Tibial nerve (tissue), 4 donors: ENCODE results near the gene MUC13. TPM values are rescaled to one million over a fixed set of nuclear protein-coding genes. Genes with fewer than 3 reads are reported as not detected.
A peak's percentile ranks its signal among the peaks of the same experiment; 100 is the strongest.

Source experiments
- DNase-seq, 2 donors: peaks; one replicate each; pipeline ENCODE4 v3.0.0-alpha.2; 2019; ENCODE audit warnings: low spot score in 2 of 2
- H3K27ac ChIP-seq, 4 donors: fragments of 200-600 bp; sonication (generic) in 3 of 4; one replicate each; pipeline ENCODE4 v1.5.1; 2017 to 2019; ENCODE audit warnings: mild to moderate bottlenecking in 1 of 4
- H3K27me3 ChIP-seq, 2 donors: fragments of 200-600 bp; sonication (generic) in 1 of 2; one replicate each; pipeline versions ENCODE4 v1.5.1 to v1.6.0; 2017 to 2019
- H3K36me3 ChIP-seq, 3 donors: fragments of 200-600 bp; sonication (generic); one replicate each; pipeline ENCODE4 v1.5.1; 2018 to 2019
- H3K4me1 ChIP-seq, 4 donors: fragments of 200-600 bp; sonication (generic) in 3 of 4; one replicate each; pipeline ENCODE4 v1.5.1; 2017 to 2019
- H3K4me3 ChIP-seq, 4 donors: fragments of 200-600 bp; sonication (generic) in 3 of 4; one replicate each; pipeline ENCODE4 v1.5.1; 2017 to 2019; ENCODE audit warnings: mild to moderate bottlenecking in 1 of 4, moderate library complexity in 1 of 4
- H3K9me3 ChIP-seq, 4 donors: fragments of 200-600 bp; sonication (generic) in 3 of 4; one replicate each; pipeline ENCODE4 v1.5.1; 2017 to 2019
- CTCF ChIP-seq, 5 experiments: fragments of 200-600 bp in 3 of 5; fragments of 450-650 bp in 2 of 5; sonication (generic) in 3 of 5; IDR thresholded peaks; one replicate each; pipeline ENCODE4 v1.5.1; 2016 to 2019; ENCODE audit warnings: antibody characterized with exemption in 5 of 5, mild to moderate bottlenecking in 3 of 5, moderate library complexity in 2 of 5
- EP300 ChIP-seq, 2 donors: sonication (generic); formaldehyde crosslinking; IDR thresholded peaks; one replicate each; pipeline ENCODE4 v1.6.1; 2017; ENCODE audit warnings: antibody characterized with exemption in 2 of 2, mild to moderate bottlenecking in 1 of 2
- POLR2A ChIP-seq, 2 donors: fragments of 450-650 bp; IDR thresholded peaks; one replicate each; pipeline ENCODE4 v1.6.1; 2017; ENCODE audit warnings: antibody characterized with exemption in 2 of 2, mild to moderate bottlenecking in 2 of 2, moderate library complexity in 2 of 2
- WGBS, 2 donors: methylation state at CpG; one replicate each; pipeline ENCODE4 v1.1.5; 2018; 5-methylcytosine and 5-hydroxymethylcytosine counted together
- total RNA-seq, 4 donors: library from RNA; depleted of rRNA; stranded (reverse); fragments of >200 nt; gene quantifications; one replicate each; pipeline ENCODE4 v1.1.0, GENCODE V29; 2016

The MUC13 gene
- total RNA-seq, 4 donors from 2014 or later = not detected

DNA sequence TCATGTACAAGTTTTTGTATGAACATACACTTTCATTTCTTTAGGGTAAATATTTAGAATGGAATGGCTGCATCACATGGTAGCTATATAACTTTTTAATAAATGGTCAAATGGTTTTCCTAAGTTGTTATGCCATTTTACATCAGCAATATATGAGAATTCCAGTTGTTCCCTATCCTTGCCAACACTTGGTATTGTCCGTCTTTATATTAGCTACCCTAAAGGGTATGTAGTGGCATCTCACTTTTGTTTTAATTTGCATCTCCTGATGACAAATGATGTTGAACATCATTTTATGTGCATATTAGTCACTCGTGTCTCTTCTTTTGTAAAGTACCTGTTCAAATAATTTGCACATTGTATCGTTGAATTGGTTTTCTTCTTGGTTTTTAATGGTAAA, 2.5 kb upstream of the MUC13 start:
- no peaks in the 10 kb centered on the region for H3K9me3 ChIP-seq
- no peak overlapping the region for H3K4me3 ChIP-seq
- H3K4me1 ChIP-seq = no peaks in the 10 kb centered on the region
- TF ChIP-seq POLR2A (IDR thresholded peaks at IDR 0.05) = no peak
- TF ChIP-seq EP300 (IDR thresholded peaks at IDR 0.05) = no peak
- TF ChIP-seq CTCF (IDR thresholded peaks at IDR 0.05) = no peak
- DNase-seq = no peak
- no peaks in the 10 kb centered on the region for H3K27me3 ChIP-seq
- 94 to 97% methylated on average over 3 of the region's 3 CpGs for WGBS, 2 donors
- H3K27ac ChIP-seq = no peak overlapping the region
- H3K36me3 ChIP-seq = no peaks in the 10 kb centered on the region

DNA sequence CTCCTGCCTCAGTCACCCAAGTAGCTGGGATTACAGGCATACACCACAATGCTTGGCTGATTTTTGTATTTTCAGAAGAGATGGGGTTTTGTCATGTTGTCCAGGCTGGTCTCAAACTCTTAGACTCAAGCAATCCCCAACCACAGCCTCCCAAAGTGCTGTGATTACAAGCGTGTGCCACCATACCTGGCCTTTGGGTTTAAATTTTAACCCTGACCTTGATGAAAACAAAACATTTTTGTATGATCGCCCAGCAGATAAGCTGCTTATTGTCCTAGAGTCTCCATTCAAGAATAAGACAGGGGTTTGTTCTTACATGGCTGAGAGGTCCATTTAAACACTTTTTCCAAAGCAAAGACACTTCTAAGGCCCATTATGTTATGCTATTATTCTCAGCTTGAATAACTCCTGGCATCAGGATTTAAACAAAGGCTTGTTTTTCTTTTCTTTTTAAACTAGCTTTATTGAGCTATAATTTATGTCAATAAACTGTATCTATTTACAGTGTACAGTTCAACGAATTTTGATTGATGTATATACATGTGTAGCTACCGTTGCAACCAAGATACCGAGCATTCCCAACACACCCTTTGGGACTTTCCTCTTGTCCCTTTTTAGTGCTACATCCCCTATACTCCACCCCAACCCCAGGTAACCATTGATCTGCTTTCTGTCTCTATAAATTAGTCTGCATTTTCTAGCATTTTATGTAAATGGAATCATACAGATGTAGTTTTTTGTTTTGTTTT, 1.4 kb upstream of the MUC13 start:
- no peaks in the 10 kb centered on the region for H3K9me3 ChIP-seq
- no peaks in the 10 kb centered on the region for H3K36me3 ChIP-seq
- no peak overlapping the region for H3K27ac ChIP-seq
- no peak overlapping the region for H3K4me3 ChIP-seq
- TF ChIP-seq POLR2A (IDR thresholded peaks at IDR 0.05) = no peak
- TF ChIP-seq EP300 (IDR thresholded peaks at IDR 0.05) = no peak
- TF ChIP-seq CTCF (IDR thresholded peaks at IDR 0.05) = no peak
- H3K4me1 ChIP-seq = no peaks in the 10 kb centered on the region
- H3K27me3 ChIP-seq = no peaks in the 10 kb centered on the region
- WGBS, 2 donors = 55 to 64% methylated on average over 5 of the region's 5 CpGs
- DNase-seq = no peak

DNA sequence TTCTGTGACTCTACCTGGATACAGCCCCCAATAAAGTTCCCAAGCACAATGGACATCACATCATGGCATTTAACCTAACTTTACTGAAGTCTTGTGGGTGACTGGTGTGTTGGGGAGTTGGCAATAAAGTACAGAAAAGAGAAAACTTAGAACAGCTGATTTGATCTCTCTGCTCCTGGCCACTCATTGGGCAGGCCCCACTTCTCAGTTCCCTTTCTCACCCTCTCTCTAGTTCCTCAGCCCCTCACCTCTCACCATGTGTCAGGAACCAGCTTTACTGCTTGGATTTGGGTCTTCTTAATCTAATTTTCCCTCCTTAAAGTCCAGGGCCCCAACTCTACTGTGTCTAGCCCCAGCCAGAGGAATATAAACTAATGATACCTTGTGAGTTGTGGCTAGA, 713 bp upstream of the MUC13 start:
- H3K9me3 ChIP-seq = no peaks in the 10 kb centered on the region
- no peaks in the 10 kb centered on the region for H3K36me3 ChIP-seq
- H3K27ac ChIP-seq = no peak overlapping the region
- no peaks in the 10 kb centered on the region for H3K27me3 ChIP-seq
- DNase-seq = no peak
- H3K4me1 ChIP-seq = no peaks in the 10 kb centered on the region
- TF ChIP-seq POLR2A (IDR thresholded peaks at IDR 0.05) (no peak), CTCF (IDR thresholded peaks at IDR 0.05) (no peak)
- H3K4me3 ChIP-seq = no peak overlapping the region

- Histone ChIP-seq H3K4me1 (no peaks in the 10 kb centered on the region), H3K4me3 (no peak overlapping the region), H3K27ac (no peak overlapping the region), H3K36me3 (no peaks in the 10 kb centered on the region), H3K27me3 (no peaks in the 10 kb centered on the region), H3K9me3 (no peaks in the 10 kb centered on the region)
- no peak for TF ChIP-seq POLR2A (IDR thresholded peaks at IDR 0.05)
- peak; percentile 45 to 75 (median 50) for TF ChIP-seq CTCF (IDR thresholded peaks at IDR 0.05)
- 20 to 26% methylated on average over 4 of the region's 4 CpGs for WGBS, 2 donors
- peak; percentile 50 to 85 for DNase-seq
Measured at GRCh38 chr3:124928333-124929202, 6.0 kb downstream of the MUC13 start.

- TF ChIP-seq EP300 (IDR thresholded peaks at IDR 0.05) (no peak), POLR2A (IDR thresholded peaks at IDR 0.05) (no peak), CTCF (IDR thresholded peaks at IDR 0.05) (no peak)
- H3K27ac ChIP-seq = no peak overlapping the region
- no peaks in the 10 kb centered on the region for H3K9me3 ChIP-seq
- no peak overlapping the region for H3K4me3 ChIP-seq
- DNase-seq = no peak
- H3K27me3 ChIP-seq = no peaks in the 10 kb centered on the region
- no peaks in the 10 kb centered on the region for H3K36me3 ChIP-seq
- WGBS, 2 donors = 85 to 96% methylated on average over 2 of the region's 2 CpGs
- H3K4me1 ChIP-seq = no peaks in the 10 kb centered on the region
Measured at GRCh38 chr3:124927574-124928045, 6.9 kb downstream of the MUC13 start.
